Left forelimb (tissue), 1 donor: ENCODE measurements around the gene NMB.
"Not testable (repeated sequence)": the region's sequence is repeated elsewhere in the genome, so short reads cannot be mapped to it uniquely, and the experiment has no call there.

ENCODE experiments used
- DNase-seq: peaks from one replicate; pipeline ENCODE4 v3.0.0-alpha.2; 2018; ENCODE audit warnings: low spot score

Gene NMB, protein sequence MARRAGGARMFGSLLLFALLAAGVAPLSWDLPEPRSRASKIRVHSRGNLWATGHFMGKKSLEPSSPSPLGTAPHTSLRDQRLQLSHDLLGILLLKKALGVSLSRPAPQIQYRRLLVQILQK

DNA sequence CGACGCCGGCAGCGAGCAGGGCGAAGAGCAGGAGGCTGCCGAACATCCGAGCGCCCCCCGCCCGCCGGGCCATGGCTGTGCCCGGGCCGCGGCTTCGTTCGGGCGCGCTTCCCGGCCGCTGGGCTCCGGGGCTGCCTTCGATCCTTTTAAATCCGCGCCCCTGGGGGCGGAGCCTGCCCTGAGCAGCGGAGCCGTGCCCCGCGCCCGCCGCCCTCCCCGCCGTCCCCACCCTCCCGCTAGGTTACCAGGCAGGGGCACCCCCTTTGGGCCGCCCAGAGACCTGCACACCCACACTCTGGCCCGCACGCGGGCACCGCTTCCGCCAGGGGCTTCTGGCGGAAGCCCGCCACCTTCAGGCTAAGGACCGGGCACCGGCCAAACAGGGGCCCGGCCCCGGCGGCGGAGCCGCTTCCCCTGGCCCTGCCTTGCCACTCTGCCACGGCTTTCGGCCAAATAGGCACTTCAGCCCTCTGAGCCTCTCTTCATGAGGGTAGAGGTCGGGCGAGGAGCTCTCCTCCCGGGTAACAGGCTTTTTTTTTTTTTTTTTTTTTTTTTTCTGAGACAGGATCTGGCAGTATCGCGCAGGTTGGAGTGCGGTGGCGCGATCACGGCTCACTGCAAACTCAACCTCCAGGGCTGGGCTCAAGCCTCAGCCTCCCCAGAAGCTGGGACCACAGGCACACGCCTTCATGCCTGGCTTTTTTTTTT, at the start of gene NMB:
Gene NMB, minus strand, starts transcription at position 120 of the 708 bp plus-strand sequence. Its CDS starts 47 bp downstream, at position 73.
- peak; percentile 85 for DNase-seq

DNA sequence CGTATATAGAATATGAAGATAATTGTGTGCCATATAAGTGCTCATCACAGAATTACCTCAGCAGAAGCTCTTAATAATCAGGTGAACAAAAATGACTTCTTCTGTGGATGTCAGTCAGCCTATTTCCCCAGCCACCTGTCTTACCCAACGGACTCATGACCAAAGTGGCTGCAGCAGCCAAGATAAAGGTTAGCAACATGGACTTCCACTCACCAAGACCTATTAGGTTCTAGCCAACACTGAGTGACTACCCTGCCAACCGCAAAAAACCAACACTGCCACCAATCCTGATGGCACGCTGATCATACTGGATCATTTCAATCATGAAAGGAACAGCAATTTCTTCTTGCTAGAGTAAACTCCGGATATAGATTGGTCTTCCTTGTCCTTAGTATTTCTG, 45.8 kb upstream of the NMB start:
- no peak for DNase-seq

DNA sequence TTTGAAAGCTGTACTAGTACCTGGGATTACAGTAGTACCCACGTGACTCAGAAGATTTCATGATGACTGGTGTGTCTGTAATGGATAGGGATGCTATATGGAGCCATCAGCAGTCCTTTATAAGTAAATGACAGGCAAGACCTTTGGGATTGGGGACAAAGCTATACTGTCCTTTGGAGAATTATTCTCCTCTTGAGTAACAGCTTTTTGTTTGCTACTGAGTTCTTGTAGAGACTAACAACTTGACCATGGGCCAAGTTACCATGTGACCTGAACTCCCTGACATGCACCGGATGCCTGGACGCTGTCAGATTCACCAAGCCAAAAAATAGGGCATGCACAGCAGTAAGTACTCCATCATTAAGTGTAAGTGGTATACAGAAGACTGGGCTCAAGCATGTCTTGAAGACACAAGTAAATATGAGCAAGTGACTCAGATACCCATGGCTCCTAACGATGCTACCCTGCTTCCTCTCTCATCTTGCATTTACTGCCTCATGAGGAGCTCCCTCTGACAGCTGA, 45.0 kb upstream of the NMB start:
- no peak for DNase-seq

DNA sequence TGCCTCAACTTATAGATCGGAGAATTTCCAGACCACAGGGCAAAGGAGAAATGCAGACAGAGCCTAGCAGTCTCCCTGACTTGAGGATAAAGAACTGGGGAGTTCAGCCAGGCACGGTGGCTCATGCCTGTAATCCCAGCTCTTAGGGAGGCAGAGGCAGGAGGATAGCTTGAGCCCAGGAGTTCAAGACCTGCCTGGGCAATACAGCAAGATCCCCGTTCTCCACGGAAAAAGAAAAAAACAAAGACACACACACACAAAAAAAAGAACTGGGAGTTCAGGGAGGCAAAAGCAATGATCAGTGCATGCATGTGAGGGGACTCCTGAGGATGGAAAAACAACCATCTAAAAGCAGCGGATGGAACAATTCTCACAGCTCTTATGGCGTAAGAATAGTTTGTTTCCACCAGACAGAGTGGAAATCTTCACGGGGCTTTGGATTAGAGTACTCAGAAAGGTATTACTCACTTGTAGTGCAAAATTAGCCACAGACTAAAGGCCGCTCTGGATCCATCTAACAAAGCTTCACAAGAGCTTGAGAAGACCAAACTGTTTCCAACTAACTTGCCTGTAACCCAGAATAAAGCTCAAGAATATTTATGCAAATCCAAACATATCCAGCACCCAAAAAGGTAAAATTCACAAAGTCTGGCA, 41.7 kb upstream of the NMB start:
- DNase-seq = no peak

DNA sequence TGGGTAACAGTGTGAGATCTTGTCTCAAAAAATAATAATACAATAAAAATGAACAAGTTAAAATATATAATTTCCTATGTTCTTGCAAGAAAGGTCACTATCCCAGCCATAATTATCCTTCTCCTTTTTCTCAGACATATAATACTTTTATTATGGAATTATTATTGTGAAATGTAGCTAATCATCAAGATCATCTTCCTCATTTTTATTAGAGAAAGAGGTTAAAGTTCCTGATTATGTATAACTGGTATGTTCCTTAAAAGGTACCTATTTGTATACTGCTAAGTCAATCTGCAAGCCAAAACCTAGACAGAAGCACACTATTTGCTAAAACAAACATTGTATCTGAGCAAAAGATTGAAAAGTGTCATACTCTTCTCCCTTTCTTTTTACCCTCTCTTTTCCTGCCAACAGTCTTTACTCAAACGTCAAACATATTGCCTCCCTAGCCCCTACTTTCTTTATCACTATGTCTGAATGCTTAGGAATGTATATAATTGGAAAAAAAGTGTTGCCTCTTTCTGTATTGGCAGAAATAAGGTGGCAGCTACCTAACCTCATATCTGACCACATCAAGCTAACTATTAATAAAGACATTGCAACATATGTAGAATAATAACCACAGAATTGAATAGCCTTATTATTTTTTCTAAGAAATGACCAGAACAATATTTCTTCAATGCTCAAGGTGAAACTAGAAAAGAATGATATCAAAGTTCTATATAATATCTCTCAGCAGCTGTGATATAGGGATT, 39.4 kb upstream of the NMB start:
- no peak for DNase-seq

- DNase-seq = no peak
Measured at GRCh38 chr15:84696757-84697156, 38.8 kb upstream of the NMB start.

DNA sequence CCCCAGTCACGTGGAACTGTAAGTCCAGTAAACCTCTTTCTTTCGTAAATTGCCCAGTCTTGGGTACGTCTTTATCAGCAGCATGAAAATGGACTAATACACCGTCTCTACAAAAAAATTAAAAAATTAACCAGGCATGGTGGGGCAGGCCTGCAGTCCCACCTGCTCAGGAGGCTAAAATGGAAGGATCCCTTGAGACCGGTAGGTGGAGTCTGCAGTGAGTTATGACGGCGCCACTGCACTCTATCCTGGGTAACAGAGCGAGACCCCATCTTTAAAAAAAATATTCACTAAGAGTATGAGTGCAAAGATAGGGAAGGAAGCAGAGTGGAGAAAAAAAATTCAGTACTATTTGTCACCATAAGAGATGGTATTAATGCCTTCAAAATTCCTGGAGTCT, 32.3 kb upstream of the NMB start:
- no peak for DNase-seq

- DNase-seq = no peak
Measured at GRCh38 chr15:84689858-84690257, 31.9 kb upstream of the NMB start.

GRCh38 chr15:84686446-84686845, 28.4 kb upstream of the NMB start:
- not testable (repeated sequence) for DNase-seq

DNA sequence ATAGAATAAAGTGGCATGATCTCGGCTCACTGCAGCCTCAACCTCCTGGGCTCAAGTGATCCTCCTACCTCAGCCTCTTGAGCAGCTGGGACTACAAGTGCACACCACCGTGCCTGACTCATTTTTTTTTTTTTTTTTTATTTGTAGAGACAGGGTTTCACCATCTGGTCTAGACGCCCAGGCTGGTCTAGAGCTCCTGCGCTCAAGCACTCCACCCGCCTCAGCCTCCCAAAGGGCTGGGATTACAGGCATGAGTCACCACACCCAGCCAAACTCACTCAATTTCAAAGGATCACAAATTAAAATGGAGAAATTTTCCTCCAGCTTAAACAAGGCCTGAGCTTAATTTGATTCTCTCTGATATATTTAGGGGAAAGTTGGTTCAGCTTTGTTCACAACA, 27.3 kb upstream of the NMB start:
- no peak for DNase-seq

DNA sequence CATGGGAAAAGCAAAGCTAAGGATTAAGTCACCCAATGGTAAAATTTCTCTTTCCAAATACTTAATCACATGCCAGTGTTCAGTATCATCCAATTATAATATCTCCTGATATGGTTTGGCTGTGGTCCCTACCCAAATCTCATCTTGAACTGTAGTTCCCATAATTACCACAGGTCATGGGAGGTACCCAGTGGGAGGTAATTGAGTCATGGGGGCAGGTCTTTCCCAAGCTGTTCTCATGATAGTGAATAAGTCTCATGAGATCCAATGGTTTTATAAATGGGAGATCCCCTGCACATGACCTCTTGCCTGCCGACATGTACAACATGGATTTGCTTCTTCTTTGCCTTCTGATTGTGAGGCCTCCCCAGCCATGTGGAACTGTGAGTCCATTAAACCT, 26.1 kb upstream of the NMB start:
- DNase-seq = no peak

DNA sequence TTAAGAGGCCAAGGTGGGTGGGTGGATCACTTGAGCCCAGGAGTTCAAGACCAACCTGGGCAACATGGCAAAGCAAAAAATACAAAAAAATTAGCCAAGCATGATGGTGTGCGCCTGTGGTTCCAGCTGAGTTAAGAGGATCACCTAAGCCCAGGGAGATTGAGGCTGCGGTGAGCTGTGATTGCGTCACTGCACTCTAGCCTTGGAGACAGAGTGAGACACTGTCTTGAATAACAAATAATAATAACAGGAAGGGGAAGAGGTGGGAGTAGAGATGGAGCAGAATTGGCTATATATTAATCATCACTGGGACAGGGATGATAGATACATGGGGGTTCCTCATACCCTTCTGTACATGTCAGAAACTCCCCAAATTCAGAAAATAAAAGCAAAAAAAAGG, 23.8 kb upstream of the NMB start:
- DNase-seq = no peak

DNA sequence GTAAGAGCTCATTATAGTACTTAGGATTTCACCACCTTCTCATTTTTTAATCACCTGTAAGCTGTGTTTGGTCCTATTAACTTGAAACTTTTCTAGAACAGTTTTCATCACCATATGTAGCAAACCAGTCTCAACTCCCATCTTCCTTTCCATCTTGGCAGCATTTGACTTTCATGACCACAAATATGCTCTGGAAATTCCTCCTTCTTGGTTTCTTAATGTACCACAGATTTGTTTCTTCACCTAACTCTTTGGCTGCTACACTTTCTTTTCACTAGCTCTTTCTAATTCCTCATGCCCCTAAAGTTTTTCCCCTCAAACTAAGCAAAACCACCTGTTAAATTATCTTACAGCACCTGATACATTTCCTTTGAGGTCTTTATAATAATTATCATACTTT, 13.2 kb upstream of the NMB start:
- no peak for DNase-seq

GRCh38 chr15:84669726-84670125, 11.7 kb upstream of the NMB start:
- no peak for DNase-seq

DNA sequence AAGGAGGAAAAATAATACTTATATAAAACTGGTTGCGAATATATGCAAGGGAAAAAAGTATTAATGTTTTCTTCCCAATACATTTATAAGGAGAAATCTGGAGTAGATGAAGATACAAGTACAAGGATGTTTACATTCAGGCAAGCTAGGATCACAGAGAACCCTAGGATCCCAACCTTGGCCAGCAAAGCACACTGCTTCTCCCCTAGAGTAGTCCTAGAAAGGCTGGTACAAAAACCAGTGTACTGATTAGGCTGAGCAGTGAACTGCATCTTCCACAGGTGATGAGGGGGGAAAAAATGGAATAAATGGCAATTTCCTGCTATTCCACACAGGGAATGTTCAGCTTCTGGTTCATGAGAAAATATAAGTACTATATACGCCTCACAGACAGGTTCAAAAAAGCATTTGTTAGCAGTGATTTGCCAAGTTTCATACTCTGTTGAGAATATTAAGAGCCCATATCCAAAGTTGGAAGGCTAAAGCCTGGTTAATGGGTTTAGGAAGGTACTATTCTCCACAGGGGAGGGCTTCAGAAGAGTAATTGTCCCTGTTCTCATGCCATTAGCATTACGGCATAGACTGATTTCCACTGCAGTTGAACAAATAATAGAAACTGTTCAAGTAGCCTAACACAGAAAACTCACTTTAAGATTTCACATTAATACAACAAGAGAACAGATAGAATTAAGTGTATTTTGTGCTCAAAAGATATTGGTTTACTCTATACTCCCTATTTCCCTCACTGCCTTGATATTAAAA, 10.4 kb upstream of the NMB start:
- DNase-seq = no peak

DNA sequence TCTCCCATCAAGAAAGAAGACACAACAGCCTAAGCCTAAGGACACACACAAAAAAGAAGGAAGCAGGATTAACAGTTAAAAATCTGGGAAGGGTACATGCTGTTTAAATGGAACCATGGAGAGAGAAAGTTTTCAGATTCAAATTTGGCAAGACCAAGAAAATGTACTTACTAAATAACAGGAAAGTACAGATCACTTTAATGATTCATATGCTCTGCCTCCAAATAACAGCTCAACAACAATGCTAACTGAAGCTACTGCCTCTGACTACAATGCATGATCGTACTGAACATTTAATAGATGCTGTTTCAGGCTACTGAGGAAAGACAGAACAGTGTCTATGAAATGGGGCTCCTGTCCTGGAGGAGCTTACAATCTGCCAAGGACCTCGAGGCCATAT, 8.4 kb upstream of the NMB start:
- DNase-seq = no peak

DNA sequence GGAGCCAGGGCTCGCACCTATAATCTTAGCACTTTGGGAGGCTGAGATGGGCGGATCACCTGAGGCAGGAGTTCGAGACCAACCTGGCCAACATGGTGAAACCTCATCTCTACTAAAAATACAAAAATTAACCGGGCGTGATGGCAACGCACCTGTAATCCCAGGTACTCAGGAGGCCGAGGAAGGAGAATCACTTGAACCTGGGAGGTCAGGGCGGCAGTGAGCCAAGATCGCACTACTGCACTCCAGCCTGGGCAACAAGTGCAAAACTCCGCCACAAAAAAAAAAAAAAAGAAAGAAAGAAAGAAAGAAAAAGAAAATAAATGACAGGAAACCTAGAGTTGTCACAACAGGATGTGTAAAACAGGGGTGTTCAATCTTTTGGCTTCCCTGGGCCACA, 3.0 kb upstream of the NMB start:
- DNase-seq = no peak

DNA sequence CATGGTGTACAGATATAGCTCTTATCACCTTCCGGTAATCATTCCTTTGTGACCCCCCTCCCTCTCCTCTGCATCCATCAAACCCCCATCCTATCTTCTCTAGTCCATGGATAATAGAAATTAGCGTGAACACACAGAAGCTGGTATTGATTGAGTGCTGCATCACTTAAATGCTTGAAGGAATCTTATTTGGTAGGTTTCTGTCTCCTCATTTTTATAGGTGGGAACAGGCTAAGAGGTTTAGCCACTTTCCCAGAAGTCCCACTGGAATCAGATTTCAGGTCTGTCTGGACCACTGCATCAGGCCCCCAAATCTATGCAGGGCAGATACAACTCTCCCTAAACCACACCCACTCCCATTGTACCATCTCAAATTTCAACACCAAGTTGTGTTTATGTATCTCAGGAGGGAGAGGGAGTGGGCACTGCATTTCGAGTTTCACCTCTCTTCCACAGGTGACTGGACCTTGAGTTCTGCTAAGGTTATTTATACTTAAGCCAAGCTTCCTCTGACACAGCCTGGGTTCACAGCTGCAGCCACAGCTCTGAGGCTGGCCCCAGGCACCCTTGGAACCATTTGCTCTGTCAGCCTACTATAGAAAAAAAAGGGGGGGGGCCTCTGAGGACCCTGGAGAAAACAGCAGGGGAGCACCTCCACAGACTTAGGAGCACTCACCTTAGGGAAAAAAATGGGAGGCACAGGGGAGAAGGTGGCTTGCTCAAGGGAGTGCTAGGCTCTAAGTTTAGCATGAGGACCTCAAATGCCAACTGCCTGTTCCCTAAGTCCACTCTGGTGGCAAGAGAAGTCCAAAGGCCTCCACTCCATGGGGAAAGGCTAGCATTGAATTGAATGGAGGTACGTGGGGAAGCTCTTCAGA, 2.1 kb upstream of the NMB start:
- DNase-seq = no peak

DNA sequence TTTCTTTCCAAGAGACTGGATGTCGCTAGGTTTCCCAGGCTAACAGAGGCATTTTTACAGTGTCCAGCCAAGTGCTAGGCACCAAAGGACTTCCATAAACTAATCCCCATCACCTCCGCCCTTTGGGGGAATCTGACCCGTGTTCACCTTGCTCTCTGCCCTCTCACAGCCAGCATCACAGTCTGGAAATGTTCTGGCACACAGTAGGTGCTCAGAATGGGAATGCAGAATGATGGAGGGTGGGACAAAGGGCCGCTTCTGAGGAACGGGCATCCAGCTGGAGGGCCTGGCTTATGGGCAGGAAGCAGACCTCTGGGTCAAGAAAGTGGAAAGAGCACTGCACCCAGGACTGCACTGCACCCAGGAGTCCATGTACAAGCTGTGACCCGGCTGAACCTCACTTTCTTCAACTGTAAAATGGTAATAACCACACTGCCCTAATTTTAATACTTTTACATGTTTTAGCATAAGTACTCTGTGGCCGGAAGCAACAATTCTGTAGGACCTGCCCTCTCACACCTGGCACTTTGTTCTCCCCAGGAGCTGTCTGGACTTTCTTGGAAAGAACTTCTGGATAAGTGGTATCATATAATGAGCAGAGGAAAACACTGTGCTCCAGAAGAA, 901 bp upstream of the NMB start:
- no peak for DNase-seq

DNA sequence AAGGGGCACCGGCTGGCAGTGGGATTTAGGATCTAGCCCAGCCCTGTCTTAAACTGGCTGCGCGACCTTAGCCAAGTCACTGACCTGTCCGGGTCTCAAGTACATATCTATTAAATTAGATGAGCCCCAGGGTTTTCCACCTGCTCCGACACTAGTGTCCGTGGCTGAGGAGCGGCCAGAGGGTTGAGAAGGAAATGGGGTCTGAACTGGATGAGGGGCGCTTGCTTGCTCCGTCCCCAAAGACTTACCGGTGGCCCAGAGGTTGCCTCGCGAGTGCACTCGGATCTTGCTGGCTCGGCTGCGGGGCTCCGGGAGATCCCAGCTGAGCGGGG, 285 bp downstream of the NMB start:
- no peak for DNase-seq

DNA sequence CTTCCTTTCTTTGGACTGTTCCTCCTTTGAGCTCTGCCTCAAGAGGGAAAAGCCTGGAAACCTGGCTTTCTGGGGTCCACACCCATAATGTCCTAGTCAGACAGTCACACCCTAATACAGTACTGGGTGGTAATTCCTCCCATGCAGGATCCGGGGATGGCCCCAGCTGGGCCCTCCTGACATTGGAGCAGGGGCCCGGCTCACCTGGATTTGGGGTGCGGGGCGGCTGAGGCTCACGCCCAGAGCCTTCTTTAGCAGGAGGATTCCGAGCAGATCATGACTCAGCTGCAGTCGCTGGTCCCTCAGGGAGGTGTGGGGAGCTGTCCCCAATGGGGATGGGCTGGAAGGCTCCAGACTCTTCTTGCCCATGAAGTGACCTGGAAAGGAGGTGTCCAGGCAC, 1.0 kb downstream of the NMB start:
- no peak for DNase-seq
